ENCODE data around the gene OR8K1. TPM values are rescaled to one million over a fixed set of nuclear protein-coding genes. Genes with fewer than 3 reads are reported as not detected.

Gene OR8K1
- not detected in 5 replicates for total RNA-seq (2022; extraction: Qiagen RNA extraction; ENCODE audit: low read depth)

GRCh38 chr11:56345739-56346138 lies at the start of gene OR8K1:
Gene OR8K1, plus strand, starts transcription at chr11:56346039. Its CDS starts 0 bp downstream, at chr11:56346039.

DNA sequence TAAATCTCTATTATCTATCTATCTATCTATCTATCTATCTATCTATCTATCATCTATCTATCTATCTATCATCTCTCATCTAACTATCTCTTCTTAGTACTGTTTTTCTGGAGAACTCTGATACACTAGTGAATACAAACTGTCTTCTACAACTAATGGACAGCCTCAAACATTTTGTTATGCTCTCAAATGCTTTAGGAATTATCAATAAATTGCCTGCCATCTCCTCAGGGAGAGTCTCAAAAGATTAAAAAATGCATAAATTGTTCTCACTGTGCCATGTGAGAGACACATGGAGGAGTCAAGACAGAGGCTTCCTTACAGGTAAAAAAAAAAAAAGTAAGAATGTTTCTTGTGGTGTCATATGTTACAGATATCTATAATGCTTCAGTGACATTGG lies 31.0 kb upstream of the OR8K1 start, which contains the start of gene OR8K3:
Gene OR8K3 (plus strand): TSS at position 301 of the 400 bp plus-strand sequence. CDS start 3,163 bp downstream, outside the sequence.

DNA sequence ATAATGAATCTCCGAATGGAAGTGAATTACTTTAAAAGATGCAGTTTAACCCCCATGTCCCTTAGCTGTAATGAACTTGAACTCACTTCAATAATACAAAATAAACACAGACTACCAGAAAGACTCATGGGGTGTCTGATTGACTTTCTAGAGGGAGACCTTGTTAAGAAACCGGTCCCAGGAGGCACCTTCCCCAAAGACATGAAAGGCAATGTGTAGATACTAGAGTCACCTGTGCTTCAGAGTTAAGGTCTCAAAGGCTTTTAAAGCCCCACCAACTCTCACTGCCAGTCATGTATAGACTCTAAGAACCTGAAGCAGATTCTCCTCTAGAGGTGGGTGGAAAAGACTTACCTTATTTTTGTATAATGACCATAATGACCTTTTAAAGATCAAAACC lies 8.2 kb downstream of the OR8K1 start, which contains the start of gene OR8J1:
Gene OR8J1 (plus strand): TSS at position 301 of the 400 bp plus-strand sequence. CDS start 5,956 bp downstream, outside the sequence.

GRCh38 chr11:56375324-56375723 lies 29.5 kb downstream of the OR8K1 start, which contains the start of gene OR8U1:
Gene OR8U1, plus strand, starts transcription at chr11:56375624. Its CDS starts 0 bp downstream, at chr11:56375624.

Other genes starting within 250 kb of the OR8K1 start
- not detected in 5 replicates for gene OR8H2, start 242.4 kb upstream of the OR8K1 start, total RNA-seq (2022; extraction: Qiagen RNA extraction; ENCODE audit: low read depth)
- gene OR8H3, start 223.7 kb upstream of the OR8K1 start, total RNA-seq (2022; extraction: Qiagen RNA extraction; ENCODE audit: low read depth) = not detected in 5 replicates
- gene OR8J3, start 205.8 kb upstream of the OR8K1 start, total RNA-seq (2022; extraction: Qiagen RNA extraction; ENCODE audit: low read depth) = not detected in 5 replicates
- gene OR8K5, start 185.7 kb upstream of the OR8K1 start, total RNA-seq (2022; extraction: Qiagen RNA extraction; ENCODE audit: low read depth) = not detected in 5 replicates
- gene OR5J2, start 169.4 kb upstream of the OR8K1 start, total RNA-seq (2022; extraction: Qiagen RNA extraction; ENCODE audit: low read depth) = not detected in 5 replicates
- gene OR5T2, start 111.8 kb upstream of the OR8K1 start, total RNA-seq (2022; extraction: Qiagen RNA extraction; ENCODE audit: low read depth) = not detected in 5 replicates
- gene OR5T3, start 93.8 kb upstream of the OR8K1 start, total RNA-seq (2022; extraction: Qiagen RNA extraction; ENCODE audit: low read depth) = not detected in 5 replicates
- gene OR5T1, start 71.9 kb upstream of the OR8K1 start, total RNA-seq (2022; extraction: Qiagen RNA extraction; ENCODE audit: low read depth) = not detected in 5 replicates
- gene OR8H1, start 53.8 kb upstream of the OR8K1 start, total RNA-seq (2022; extraction: Qiagen RNA extraction; ENCODE audit: low read depth) = not detected in 5 replicates
- gene OR8K3, start 30.9 kb upstream of the OR8K1 start, total RNA-seq (2022; extraction: Qiagen RNA extraction; ENCODE audit: low read depth) = not detected in 5 replicates
- not detected in 5 replicates for gene OR8J1, start 8.3 kb downstream of the OR8K1 start, total RNA-seq (2022; extraction: Qiagen RNA extraction; ENCODE audit: low read depth)
- not detected in 5 replicates for gene OR8U1, start 29.6 kb downstream of the OR8K1 start, total RNA-seq (2022; extraction: Qiagen RNA extraction; ENCODE audit: low read depth)
- not detected in 5 replicates for gene OR5AL1, start 66.7 kb downstream of the OR8K1 start, total RNA-seq (2022; extraction: Qiagen RNA extraction; ENCODE audit: low read depth)
- gene OR5M3, start 127.3 kb downstream of the OR8K1 start, total RNA-seq (2022; extraction: Qiagen RNA extraction; ENCODE audit: low read depth) = not detected in 5 replicates
- gene OR5M8, start 145.3 kb downstream of the OR8K1 start, total RNA-seq (2022; extraction: Qiagen RNA extraction; ENCODE audit: low read depth) = not detected in 5 replicates
- not detected in 5 replicates for gene OR5M11, start 197.2 kb downstream of the OR8K1 start, total RNA-seq (2022; extraction: Qiagen RNA extraction; ENCODE audit: low read depth)
- gene OR5M10, start 231.7 kb downstream of the OR8K1 start, total RNA-seq (2022; extraction: Qiagen RNA extraction; ENCODE audit: low read depth) = not detected in 5 replicates

Measured in A549 treated with ZK216348 at 1 μM for 4 hours (cell line).